Lower leg skin (tissue), 3 donors: Measurements from ENCODE around the gene BCAS1.

Experiments
- POLR2A ChIP-seq, 2 donors: fragments of 450-650 bp; IDR thresholded peaks; one replicate each; pipeline ENCODE4 v1.6.1; 2016 to 2017; ENCODE audit warnings: antibody characterized with exemption in 2 of 2, mild to moderate bottlenecking in 1 of 2, moderate library complexity in 1 of 2
- TF ChIP-seq, protein P1 (sequence below), 3 donors: fragments of 450-650 bp; IDR thresholded peaks; one replicate each; pipeline ENCODE4 v1.5.1; 2016; ENCODE audit warnings: antibody characterized with exemption in 3 of 3, mild to moderate bottlenecking in 3 of 3, moderate library complexity in 2 of 3

DNA sequence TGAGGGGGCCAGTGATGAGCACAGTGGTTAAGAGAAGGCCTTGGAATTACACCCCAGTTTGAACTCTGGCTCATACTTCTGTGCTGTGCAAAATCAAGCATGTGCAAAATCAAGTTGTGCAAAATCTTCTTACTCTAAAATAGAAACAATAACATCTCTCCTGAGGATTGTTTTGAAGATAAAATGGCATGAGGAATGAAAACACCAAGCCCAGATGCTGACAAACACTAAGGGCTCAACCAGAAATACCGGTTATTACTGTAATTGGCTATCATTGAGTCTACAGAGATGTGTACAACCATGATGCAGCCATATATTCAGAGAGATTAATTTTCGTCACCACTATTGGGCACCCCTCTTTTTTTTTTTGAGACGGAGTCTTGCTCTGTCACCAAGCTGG, 5.9 kb upstream of the BCAS1 start:
- TF ChIP-seq, protein P1, sequence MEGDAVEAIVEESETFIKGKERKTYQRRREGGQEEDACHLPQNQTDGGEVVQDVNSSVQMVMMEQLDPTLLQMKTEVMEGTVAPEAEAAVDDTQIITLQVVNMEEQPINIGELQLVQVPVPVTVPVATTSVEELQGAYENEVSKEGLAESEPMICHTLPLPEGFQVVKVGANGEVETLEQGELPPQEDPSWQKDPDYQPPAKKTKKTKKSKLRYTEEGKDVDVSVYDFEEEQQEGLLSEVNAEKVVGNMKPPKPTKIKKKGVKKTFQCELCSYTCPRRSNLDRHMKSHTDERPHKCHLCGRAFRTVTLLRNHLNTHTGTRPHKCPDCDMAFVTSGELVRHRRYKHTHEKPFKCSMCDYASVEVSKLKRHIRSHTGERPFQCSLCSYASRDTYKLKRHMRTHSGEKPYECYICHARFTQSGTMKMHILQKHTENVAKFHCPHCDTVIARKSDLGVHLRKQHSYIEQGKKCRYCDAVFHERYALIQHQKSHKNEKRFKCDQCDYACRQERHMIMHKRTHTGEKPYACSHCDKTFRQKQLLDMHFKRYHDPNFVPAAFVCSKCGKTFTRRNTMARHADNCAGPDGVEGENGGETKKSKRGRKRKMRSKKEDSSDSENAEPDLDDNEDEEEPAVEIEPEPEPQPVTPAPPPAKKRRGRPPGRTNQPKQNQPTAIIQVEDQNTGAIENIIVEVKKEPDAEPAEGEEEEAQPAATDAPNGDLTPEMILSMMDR (IDR thresholded peaks at IDR 0.05): no peak
- no peak for TF ChIP-seq POLR2A (IDR thresholded peaks at IDR 0.05)
